HG03565 (cell line): ENCODE data around the gene KCNQ1.

Experiments
- ATAC-seq: cut with Tn5 transposase; IDR thresholded peaks from one replicate; pipeline ENCODE4 v1.9.1; 2021; ENCODE audit warnings: mild to moderate bottlenecking, moderate library complexity; ENCODE audit not compliant: unreplicated experiment

The KCNQ1 gene

GRCh38 chr11:2442589-2442988 lies 2.2 kb upstream of the KCNQ1 start:
- ATAC-seq, result no peak

GRCh38 chr11:2443406-2443805 lies 1.4 kb upstream of the KCNQ1 start:
- no peak for ATAC-seq

GRCh38 chr11:2443881-2444820 lies 657 bp upstream of the KCNQ1 start, which contains the start of gene TRPM5:
TRPM5 (minus strand) TSS chr11:2444514; CDS start chr11:2423036, 21,478 bp downstream.
- no peak for ATAC-seq

GRCh38 chr11:2445746-2446551 lies 1.1 kb downstream of the KCNQ1 start:
- ATAC-seq, result no peak

GRCh38 chr11:2446590-2447252 lies 1.9 kb downstream of the KCNQ1 start:
- no peak for ATAC-seq

GRCh38 chr11:2447253-2447950 lies 2.6 kb downstream of the KCNQ1 start:
- ATAC-seq, result no peak

- no peak for ATAC-seq
These were observed 3.3 kb downstream of the KCNQ1 start for GRCh38 chr11:2447951-2448650.

- no peak for ATAC-seq
These were observed 4.1 kb downstream of the KCNQ1 start for GRCh38 chr11:2448661-2449547.

- no peak for ATAC-seq
These were observed 4.9 kb downstream of the KCNQ1 start for GRCh38 chr11:2449548-2450320.

GRCh38 chr11:2450321-2451041 lies 5.7 kb downstream of the KCNQ1 start:
- ATAC-seq, result no peak

- no peak for ATAC-seq
These were observed 6.5 kb downstream of the KCNQ1 start for GRCh38 chr11:2451336-2451735.

GRCh38 chr11:2451916-2452315 lies 7.1 kb downstream of the KCNQ1 start:
- ATAC-seq, result no peak

GRCh38 chr11:2452321-2453012 lies 7.7 kb downstream of the KCNQ1 start:
- ATAC-seq, result no peak

- ATAC-seq, result no peak
These were observed 8.6 kb downstream of the KCNQ1 start for GRCh38 chr11:2453436-2453835.

- no peak for ATAC-seq
These were observed 13.5 kb downstream of the KCNQ1 start for GRCh38 chr11:2458321-2458720.

- ATAC-seq, result no peak
These were observed 14.4 kb downstream of the KCNQ1 start for GRCh38 chr11:2459016-2459725.
